Upper lobe of left lung (tissue), 4 donors: Measurements from ENCODE around the gene DUSP12.

Experiments
- CTCF ChIP-seq, 6 experiments: fragments of 450-650 bp in 4 of 6; fragments of 200-600 bp in 2 of 6; sonication (generic) in 2 of 6; IDR thresholded peaks; one replicate each; pipeline ENCODE4 v1.5.1; 2016 to 2019; ENCODE audit warnings: antibody characterized with exemption in 6 of 6
- EP300 ChIP-seq, 4 donors: sonication (generic); formaldehyde crosslinking; IDR thresholded peaks; one replicate each; pipeline ENCODE4 v1.5.1; 2017; ENCODE audit warnings: antibody characterized with exemption in 4 of 4, control low read depth in 2 of 4
- POLR2A ChIP-seq, 4 donors: fragments of 450-650 bp; IDR thresholded peaks; one replicate each; pipeline ENCODE4 v1.5.1; 2016 to 2017; ENCODE audit warnings: antibody characterized with exemption in 4 of 4, mild to moderate bottlenecking in 2 of 4
- POLR2AphosphoS5 ChIP-seq, 2 donors: sonication (generic); formaldehyde crosslinking; IDR thresholded peaks; one replicate each; pipeline ENCODE4 v1.5.1; 2017; ENCODE audit warnings: antibody characterized with exemption in 2 of 2

GRCh38 chr1:161707503-161707902 lies 42.1 kb upstream of the DUSP12 start:
- no peak for TF ChIP-seq CTCF (IDR thresholded peaks at IDR 0.05)
- no peak for TF ChIP-seq POLR2A (IDR thresholded peaks at IDR 0.05)
- no peak for TF ChIP-seq EP300 (IDR thresholded peaks at IDR 0.05)
- no peak for TF ChIP-seq POLR2AphosphoS5 (IDR thresholded peaks at IDR 0.05)
